HG03558 (cell line): Measurements from ENCODE around the gene INPP4A.

ENCODE experiments used
- ATAC-seq: cut with Tn5 transposase; IDR thresholded peaks from one replicate; pipeline ENCODE4 v1.9.1; 2021; ENCODE audit warnings: moderate number of reproducible peaks; ENCODE audit not compliant: unreplicated experiment; ENCODE audit errors: extremely low read depth

INPP4A gene

GRCh38 chr2:98533547-98533946 is 88.9 kb downstream of the INPP4A start:
- no peak for ATAC-seq

DNA sequence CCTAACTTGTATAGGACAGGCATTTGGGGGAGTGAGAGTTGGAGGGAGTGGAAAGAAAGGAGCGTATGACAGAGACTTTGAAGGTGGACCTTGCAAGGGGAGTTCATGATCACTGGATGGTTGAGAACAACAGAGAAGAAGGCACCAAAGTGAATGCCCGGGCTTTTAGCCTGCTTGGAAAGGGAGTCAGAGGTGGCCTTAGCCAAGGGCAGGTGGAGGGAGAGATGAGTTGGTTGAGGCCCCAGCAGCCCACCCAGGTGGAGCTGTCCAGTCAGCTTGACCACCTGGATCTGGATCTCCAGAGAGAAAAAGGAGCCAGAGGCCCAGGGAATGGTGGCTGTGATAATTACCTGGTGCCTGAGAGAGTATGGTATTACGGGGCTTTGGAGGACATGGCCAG is 90.1 kb downstream of the INPP4A start:
- no peak for ATAC-seq

DNA sequence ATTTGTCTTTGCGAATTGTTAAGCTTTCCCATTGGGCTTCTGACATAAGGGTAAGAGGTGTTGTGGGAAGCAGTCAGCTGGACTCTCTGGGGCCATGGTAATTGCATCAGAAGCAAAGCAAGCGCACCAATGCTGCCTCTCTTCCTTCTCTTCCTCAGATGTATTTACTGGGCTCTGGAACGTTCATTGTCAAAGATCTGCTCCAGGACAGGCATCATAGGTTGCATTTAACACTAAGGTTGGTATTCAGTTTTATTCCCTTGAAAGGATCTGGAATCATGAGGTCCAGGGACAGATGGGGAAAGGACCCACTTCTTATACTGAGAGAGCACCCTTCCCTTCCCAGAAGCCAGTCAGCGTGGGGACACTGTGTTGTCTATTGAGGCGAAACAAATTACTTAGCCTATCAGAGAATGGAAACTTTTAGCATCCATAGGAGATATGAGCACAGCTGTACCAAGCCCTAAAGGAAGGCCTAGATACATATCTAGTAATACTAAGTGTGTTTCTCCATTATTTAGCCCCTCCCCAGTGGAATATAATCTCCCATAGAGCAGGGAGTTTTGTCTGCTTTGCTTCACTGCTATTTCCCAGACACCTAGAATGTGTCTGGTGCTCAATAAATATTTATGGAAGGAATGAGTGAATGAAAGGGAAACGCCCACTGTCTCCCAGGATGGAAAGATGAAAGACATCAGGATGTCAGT is 91.5 kb downstream of the INPP4A start:
- no peak for ATAC-seq

DNA sequence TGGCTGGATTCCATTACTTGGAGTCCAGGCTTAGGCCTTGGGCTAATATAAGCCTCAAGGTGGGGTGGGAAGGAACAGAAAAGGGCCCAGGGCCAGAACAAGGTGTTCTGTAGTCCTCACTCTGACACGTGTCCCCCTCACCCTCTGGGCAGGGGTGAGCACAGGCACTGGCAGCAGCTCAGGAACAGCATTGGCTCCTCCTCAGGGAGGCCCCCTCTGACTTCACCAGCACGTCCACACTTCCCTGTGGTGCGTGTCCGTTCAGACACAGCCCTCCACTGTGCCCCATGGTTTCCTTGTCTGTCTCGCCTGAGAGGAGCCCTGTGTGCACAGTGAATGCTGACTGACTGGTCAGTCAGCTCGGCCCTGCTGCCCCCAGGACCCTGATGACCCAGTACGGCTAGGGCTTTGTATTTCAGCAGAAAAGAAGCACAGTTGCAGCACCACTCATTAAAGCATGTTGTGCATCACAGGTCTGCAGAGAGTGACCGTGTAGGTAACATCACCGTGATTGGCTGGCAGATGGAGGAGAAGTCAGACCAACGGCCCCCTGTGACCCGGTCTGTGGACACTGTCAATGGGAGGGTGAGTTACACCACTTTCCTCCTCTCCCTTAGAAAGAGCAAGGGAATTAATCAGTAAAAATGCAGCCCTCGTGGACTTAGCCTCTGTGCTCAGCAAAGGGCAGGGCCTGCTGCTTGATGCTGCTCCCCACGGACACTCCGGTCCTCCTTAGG is 92.9 kb downstream of the INPP4A start:
- ATAC-seq, result no peak

- no peak for ATAC-seq
These were observed 93.8 kb downstream of the INPP4A start for GRCh38 chr2:98538280-98539041.

- ATAC-seq, result no peak
These were observed 94.5 kb downstream of the INPP4A start for GRCh38 chr2:98539056-98539735.

- ATAC-seq, result no peak
These were observed 95.9 kb downstream of the INPP4A start for GRCh38 chr2:98540536-98540935.

- no peak for ATAC-seq
These were observed 96.8 kb downstream of the INPP4A start for GRCh38 chr2:98541489-98541888.

DNA sequence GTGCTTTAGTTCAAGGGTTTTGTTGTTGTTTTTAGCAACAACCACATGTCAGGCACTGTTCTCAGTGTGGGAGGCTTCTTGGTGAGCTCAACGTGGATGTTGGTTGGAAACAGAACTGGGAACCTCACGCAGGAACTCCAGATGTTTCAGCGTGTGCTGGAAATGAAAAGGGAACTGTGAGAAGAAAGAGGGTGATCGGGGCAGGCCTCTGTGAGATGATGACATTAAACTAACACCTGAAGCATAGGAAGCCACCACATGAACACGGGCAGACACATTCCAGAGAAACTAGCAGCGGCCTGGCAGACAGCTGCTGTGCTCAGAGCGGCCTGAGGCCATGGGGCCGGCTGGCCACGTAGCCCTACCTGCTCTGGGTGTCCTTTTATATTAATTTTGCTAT is 97.2 kb downstream of the INPP4A start:
- no peak for ATAC-seq

- ATAC-seq, result no peak
These were observed 98.6 kb downstream of the INPP4A start for GRCh38 chr2:98543214-98543613.

GRCh38 chr2:98543842-98544241 is 99.2 kb downstream of the INPP4A start:
- ATAC-seq, result no peak

DNA sequence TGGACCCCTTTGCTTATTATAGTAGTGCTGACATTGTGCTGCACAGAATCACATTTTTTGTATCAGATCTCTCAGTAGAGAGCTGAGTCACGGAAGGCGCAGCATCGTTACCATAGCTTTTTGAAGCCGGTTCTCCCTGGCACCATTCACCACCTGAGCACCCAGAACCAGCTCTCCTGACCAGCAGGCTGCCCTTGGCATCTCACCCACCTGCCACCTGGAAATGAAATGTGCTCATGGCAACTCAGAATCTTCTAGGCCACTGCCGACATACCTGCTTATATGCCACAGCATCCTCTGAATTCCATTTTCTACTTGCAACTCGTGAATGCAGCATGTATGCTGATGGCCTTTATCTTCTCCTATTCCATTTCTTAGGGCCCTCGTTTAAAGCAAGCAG is 100.9 kb downstream of the INPP4A start:
- no peak for ATAC-seq

DNA sequence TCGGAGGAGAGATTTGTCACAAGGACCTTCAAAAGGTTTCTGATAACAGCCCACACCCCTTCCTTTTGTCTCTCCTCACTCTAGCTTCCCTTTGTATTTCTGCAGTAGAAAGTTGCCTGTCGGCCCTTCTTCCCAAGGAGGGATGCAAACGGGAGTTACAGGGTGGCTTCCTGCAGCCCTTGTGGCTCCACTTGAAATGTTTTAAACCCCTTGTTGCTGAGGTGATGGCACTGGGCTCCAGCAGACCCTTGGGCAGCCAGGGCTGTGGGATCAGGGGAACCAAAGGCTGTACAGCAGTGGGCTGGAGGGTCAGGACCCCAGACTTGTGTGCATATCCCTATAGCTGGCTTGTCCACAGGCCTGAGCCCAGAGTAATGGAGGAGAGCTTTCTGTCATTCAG is 101.5 kb downstream of the INPP4A start:
- no peak for ATAC-seq

DNA sequence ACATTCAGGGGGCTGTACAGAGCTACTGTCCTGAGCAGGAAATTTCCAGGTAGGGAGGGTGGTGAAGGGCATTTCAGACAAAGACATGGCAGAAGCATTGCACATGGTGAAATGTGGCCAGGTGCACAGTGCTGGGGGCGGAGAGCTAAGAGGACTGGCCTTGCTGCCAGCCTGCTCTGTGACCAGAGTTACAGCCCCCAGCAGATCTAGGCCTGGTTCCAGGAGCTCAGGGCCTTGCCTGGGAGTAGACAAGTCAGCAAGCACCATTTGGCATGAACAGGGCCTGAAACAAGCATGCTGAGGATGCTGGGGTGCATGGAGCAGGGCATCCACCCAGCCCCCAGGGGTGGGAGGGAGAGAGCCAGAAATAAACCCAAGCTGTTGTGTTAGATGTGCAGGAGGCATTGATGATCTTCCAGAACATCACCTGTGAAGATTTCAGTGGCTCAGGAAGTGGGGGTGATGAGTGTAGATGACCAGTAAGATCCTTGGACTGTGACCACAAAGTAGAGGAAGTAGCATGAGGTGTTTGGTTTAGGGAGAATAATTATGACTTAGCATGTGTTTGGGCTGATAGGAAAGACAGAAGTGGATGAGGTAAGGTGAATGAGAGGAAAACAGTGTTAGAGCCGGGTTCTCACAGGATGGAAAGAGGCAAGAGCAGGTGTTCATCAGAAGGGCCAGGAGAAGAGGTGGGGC is 102.6 kb downstream of the INPP4A start:
- no peak for ATAC-seq

DNA sequence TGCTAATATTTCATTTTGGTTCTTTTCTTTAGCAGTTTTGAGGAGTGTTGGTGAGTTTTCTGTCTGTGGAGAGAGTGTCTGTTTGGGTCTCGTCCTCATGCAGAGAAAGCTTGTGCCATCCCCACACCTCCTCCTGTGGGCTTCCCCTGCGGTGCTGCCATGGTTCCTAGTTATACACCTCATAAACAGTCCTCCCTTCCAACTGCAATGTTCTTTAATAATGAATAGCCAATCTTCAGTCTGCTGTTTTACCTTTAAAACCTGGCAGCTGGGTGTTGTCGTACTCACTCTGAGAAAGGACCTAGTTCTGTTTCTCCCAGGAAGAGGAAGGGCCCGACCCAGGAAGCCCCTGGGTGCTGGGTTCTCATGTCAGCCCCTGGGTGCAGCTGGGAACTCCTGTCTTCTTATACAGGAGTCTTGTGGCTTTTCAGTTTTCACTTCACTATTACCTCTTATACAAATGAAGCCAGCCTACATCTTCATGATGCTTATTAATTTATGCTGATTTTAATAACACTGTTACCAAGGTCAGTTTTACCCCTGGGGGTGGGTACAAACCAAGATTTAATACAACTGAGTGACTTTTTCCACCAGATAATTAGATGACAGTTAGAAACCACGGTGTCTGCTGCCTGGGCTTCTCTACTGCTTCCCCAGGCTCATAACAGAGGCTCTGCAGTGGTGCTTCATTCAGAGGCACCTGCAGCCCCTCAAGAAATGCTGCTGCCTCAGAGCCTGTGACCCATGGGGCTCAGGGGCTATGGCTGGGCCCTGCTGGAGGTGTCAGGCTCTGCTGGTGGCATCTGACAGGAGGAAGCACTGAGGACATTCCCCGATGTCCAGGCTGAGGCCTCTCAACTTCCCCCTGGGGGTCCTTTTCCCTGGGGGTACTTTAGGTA is 104.5 kb downstream of the INPP4A start:
- no peak for ATAC-seq

GRCh38 chr2:98550165-98550564 is 105.5 kb downstream of the INPP4A start:
- ATAC-seq, result no peak

GRCh38 chr2:98551316-98551715 is 106.7 kb downstream of the INPP4A start:
- no peak for ATAC-seq

GRCh38 chr2:98552499-98553179 is 108.0 kb downstream of the INPP4A start:
- no peak for ATAC-seq
